HG03460 (cell line): ENCODE measurements around the gene STARD5.
"Not testable (repeated sequence)": the region's sequence is repeated elsewhere in the genome, so short reads cannot be mapped to it uniquely, and the experiment has no call there.

Experiments used
- ATAC-seq: cut with Tn5 transposase; IDR thresholded peaks from one replicate; pipeline ENCODE4 v1.9.1; 2021; ENCODE audit not compliant: unreplicated experiment

The STARD5 gene

DNA sequence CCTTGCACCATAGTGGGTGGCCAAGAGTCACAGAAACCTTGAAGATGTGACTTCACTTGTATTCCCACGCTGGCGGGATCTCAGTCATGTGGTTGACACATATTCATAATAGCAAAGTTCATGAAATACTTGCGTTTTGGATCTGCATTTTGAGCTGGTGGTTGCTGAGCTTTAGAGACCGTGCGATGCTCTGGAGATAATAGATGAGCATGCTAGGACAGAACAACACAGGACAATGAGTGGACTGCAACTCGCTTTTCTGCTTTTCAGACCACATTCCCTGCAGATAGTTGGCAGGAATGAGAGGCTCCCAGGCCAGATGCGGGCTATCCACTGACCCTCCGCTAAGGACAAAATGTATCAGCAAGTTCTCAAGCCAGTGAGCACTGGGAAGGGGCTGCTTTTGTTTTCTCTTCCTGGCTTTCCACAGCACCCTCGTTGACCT, 13.8 kb upstream of the STARD5 start:
- no peak for ATAC-seq

DNA sequence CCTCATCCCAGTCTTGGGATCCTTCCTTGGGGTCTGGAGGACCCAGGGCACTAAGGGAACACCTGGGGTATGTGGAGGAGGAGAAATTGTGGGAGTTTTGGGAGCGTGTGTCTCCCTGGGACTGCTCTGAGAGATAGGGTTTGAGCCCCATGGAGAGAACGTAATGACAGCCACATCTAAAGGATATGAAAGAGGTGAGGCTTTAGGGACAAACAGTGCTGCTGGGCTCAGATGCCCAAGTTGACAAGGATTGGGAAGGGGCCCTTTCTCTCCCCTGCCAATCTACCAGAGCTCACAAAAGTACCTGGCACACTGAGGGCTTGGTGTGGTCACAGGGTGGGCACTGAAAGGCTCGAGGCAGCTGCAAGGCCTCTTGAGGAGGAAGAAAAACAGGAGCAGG, 13.3 kb upstream of the STARD5 start:
- ATAC-seq, result no peak

DNA sequence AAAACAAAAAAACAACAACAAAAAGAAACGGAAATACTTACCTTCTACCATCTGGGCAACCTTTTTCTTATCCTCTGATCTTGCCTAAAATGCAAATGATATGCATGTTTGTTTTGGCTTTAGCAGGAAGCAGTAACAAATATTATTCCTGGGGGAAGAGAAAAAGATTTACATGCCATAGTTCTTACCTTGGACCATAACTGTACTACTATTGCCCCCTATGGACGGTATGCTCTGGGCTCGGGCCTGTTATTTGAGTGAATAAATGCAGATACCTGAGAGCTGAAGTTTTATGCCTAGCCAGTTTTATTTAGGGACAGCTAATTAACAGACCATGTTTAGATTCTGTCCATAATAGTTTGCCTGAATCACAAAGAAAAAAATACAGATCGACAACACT, 12.6 kb upstream of the STARD5 start:
- ATAC-seq, result no peak

DNA sequence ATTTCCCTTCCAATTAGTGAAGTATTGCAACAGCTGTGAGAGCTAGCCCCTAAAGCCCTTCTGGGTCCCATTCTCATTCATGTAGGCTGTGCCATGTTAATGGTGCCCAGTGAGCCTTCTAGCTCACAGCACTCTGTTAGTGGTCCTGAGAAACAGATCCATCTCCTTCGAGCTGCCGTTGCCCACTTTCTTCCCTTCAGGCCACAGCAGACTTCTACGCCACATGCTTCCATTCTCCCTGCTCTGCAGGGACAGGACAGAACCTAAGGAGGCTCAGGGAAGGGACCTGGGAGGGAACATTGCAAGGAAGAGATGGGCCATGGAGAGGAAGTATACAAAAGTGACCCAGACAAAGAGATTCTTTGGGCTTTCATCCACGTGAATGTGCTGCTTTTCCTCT, 11.7 kb upstream of the STARD5 start:
- no peak for ATAC-seq

DNA sequence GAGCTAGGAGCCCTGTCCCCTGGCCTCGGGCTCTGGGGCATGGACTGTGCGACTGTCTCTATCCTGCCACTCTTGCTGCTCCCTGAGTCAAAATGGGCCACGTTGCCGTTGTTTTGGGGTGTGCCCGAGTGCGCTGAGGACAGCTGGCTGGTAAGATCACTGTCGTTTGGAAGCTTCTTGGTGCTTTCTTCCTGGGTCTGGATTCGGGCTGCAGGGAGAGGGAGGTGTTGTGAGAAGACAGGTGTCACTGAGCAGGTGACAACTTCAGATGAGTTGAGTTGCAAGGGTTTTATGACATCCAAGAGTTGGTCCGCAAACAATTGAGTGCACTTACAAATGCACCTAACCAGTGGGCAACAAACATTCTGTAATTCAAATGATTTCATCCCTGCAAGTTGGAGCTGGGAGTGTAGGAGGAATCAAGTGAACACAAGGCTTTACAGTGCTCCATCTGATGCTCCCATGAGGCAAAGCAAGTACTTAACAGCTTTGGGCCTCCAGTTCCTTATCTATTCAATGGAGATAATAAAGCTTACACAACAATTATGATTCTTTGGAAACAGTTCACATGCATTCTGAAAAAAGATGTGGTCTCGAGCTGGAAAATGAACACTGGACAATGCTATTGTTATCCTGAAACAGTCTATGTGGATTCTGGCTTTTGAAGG, 11.0 kb upstream of the STARD5 start:
- ATAC-seq, result no peak

DNA sequence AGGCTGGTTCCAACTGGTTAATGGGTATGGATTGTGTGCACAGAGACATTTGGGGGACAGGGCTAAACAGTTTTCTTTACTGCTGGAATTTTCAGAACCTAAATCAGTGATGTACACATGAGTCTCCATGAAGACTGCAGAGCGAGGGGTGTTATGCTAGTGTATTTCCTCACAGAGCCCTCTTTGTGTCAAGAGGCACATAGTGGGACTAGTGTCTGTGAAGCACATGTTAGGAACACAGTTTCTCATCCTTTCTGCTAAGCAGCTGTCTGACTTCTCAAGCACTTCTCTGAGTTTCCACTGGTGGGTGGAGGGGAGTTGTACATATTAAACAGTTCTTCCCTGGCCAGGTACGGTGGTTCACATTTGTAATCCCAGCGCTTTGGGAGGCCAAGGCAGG, 9.4 kb upstream of the STARD5 start:
- ATAC-seq, result no peak

DNA sequence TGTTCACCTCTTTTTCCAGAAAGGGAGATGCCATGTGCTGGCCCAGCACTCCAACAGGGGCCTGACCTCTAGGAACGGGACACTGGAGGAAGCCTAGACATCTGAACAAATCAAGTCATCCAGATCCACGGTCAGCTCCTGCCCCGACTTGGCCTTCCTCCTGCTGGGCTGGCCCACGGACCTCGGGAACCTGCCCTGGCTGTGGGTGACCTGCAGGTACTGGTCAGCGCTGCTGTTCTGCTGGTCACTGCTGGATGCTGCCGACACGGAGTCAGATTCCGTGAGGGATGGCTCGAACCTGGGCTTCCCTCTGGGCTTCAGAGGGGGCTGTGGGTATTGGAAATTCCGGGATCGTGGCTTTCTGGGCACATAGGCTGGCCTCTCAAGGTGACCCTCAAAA, 8.4 kb upstream of the STARD5 start:
- no peak for ATAC-seq

DNA sequence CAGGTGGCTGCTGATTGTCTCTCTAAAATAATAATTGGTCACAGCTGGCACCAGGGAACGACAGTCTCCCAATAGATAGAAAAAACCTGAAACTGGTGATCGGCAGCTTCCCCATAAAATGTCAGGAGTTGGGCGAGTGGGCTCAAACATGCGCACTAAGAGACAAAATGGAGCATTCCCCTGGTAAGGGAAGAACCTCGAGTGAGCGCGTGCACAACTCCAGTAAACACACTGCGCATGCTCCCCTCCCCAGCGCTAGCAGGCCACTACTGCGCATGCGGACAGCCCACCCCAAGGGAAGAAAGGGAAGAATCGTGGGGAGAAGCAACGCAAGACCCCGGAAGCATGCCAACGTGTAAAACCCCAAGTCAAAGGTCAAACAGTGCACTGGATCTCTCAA, 7.7 kb upstream of the STARD5 start:
- no peak for ATAC-seq

DNA sequence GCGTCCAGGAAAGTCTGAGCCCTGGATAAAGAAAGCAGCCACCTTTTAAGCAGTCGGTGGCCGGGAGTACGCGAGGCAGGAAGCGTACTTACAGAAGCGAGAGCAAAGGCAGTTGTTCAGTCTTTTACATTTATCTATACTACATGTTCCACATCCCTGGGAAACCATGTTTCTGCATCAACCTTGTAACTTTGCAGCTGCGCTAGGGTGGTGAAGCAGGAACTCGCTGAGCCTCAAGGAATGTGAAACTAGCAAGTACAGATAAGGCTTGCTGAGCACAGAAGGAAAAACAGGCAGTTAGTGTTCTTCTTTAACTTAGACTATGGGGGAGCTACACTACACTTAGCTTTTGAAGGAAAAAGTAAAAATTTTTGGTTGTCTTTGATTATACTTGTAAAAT, 7.2 kb upstream of the STARD5 start:
- not testable (repeated sequence) for ATAC-seq

DNA sequence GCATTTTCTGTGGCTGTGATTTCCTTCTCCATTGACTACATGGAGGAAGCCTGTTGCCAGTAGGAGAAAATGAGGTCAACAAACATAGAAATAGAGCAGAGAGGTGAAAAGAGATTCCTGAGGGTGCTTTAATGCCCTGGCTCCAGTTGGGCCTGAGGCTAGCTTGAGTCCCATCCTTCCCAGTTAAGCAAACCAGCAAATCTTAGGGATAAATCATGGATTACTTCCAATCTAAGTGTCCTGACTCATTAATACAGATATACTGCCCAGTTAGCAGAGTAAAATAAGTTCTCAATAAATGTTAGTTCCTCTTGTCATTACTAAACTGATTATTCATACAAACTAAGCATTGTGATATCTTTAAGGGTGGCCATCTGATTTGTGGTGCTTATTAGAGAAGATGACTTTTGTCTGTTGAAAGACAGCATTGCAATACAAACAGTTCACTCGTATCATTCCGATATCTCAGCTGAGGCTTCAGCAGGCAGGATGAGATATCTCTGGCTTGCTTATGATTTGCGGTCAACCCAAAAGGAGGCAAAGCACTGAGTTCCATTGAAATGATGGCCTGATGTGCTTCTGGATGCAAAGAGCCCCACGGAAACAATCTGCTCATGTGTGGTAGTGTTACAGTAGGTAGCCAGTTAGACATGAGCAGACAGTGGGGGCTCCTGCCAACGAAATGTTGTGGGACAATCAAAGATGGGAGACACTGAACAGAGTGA, 6.6 kb upstream of the STARD5 start:
- ATAC-seq, result no peak

DNA sequence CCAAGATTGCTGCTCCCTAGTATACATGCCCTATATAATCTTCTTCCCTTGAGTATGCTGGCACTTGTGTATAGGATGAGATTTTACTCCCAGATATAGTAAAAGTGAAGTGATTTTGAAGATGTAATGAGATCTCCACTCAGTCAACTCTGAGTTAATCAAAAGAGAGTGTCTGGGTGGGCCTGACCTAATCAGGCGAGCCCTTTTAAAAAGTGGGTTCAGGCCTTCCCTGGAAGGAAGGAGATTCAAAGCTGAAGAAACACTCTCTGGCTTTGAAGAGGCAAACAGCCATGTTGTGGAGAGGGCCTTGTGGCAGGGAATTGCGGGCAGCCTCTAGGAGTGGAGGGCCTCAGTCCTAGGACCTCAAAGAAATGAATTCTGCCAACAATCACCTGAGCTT, 5.5 kb upstream of the STARD5 start:
- no peak for ATAC-seq

DNA sequence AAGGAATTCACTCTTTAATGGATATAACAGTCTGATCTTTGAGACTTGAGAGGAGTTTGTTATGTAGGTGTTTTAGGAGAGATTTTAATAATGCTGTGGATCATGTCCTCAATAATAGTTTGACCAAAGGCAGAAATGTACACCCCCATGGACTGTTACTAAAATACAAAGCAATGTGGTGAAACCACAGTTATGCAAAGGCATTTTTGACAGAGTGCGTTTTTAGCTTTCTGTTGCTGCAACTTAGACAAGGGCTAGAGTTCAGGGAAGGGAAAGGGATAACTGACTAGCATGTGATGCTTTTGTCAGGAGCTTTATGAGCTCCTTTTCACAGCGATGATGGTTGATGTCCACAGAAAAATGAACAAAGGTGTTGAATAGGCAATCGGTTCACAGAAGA, 3.6 kb upstream of the STARD5 start:
- no peak for ATAC-seq

DNA sequence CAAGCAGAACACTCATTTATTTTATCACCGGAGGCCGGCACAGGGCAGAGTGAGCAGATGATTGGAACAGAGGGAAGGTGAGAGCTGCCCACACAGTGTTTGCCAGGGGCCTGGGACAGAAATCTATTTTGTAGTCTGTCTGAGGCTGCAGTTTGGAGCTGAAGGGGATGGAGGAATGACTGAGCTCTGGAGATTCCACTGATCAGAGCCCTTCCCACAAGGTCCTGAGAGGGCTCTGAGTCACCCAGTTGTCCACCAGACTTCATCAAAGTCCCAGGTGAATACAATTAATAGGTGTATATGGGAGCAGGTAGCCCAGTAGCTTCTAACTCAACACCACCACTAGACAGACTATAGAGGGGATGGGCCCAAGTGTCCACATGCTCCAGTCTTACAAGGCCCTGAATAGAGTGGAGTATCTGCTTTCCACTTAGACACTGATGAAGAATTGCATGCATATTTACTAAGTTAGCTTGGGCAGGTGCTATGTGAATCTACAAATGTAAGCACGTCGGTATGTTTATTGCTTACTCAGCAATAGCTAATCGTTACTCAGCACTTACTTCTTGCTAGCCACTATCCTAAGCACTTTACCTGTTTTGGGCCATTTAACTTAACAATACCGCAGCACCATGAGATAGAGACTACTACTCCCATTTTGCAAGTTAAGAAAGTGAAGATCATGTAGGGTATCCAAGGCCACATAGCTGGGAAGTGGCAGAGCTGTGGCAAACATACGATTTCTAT, 2.7 kb upstream of the STARD5 start:
- ATAC-seq, result no peak

DNA sequence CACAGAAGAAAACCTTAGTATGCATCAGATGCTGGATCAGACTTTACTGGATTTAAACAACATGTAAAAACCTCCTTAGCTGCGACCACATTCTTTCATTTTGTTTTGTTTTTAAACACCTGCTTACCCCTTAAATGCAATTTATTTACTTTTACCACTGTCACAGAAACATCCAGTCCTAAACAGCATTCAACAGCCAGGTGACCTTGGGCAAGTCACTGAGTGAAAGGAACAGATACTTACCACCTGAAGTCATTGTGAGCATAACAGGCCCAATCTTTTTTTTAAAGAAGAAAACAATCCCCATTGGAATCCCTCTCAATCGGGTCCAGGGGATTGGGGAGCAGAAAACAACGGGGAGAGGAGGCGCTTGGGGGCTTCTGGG, 390 bp downstream of the STARD5 start:
- peak; percentile 9 for ATAC-seq

DNA sequence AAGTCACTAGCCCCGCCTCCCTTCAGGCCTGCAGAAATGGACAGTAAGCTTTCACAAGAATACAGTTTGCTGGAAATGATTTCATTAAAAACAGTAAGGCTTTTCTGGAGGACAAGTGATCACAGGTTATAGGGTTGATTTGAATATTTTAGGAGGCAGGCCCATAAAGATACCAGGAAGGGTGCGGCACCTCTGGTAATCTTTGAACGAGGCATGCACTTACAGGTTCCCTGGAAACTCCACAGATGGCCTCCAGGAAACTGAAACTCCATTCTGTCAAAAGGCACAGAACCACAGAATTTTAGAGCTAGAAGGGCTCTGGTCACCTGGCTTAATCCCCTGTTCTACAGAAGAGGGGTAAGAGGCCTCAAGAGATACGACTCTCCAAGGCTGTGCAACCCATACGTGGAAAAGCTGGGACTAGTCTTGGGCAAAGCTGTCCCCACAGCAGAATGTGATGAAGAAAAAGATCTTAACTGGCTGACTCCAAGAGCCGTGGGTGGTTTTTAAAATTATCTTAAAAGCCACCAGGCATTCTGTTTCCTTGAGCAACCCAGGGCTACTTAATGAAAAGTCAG, 1.2 kb downstream of the STARD5 start:
- ATAC-seq, result no peak

DNA sequence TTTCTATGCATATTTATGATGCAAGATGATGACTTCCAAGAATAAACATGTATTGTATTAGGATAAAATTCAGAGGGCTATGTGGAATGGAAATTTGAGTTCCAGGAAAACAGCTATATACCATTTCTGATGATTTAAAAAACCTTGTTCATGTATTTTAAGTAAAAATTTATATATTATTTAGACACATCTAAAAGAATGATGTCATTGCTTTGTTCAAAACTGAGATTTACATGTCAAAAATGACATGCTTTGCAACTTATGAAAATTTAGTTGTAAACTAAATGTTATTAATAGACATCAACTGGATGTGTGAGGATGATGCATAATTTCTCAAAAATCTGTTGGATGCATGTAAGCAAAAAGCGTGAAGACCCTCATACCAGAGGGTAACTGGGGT, 2.3 kb downstream of the STARD5 start:
- ATAC-seq, result no peak

DNA sequence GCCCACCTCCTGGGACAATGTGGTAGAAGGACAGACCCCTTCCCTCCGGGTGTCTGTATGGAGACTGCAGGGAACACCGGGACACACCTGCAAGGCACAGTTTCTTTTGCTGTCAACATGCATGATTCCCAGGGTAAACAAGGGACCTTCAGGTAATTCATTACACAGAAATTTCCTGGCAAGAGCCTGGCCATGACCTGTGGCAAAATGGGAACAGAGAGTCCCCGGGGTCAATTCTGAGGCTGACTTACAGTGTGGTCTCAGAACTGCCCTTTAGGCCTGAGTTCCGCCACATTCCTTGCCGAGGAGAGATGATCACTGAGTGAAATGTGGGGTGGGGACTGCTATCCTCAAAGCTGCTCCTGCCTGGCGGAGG, 6.3 kb downstream of the STARD5 start:
- ATAC-seq, result no peak

DNA sequence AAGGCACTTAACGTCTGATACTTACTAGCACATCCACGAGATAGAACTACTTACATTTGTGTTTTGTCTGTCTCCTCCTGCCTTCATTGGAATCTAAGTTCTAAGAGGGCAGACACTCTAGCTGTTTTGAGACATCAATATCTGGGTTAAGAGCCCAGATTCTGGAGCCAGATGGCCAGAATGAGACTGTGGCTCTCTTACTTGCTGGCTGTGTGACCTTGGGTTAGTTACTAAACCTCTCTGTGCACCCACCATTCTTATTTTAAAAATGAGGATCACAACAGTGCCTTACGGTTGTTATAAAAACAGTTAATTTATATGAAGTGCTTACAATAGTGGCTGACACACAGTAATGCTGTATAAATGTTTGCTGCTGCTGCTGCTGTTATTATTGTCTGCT, 7.7 kb downstream of the STARD5 start:
- ATAC-seq, result no peak

DNA sequence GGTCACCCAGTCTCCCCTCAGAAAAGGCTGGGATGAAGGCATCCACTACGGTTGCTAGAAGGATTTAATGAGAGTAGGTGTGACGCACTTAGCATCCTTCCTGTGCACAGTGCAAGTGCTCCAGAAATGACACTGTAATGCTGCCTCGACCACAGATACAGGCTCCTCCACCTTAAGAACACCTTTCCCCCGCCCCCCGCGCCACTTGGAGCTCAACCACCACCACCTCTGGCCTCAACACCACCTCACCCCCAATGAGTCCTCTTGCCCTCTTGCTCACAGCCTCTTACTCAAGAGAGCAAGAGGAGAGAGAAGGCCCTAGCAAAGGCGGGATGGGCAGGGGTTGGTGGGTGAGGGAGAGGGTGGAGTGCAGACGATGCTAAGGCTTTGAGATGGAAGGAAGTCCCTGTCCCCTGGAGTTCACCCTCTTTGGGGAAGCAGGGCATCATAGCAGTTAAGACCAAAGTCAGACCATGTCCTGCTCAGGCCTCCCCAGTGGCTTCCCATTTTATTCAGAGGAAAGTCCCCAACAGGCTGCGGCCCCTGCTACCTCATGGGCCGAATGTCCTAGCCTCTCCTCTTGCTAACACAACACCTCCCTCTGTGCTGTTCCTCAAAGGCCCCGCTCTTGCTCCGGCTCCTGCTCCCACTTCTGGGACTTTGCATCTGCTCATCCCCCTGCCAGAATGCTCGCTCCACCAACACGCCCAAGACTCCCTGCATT, 8.3 kb downstream of the STARD5 start:
- no peak for ATAC-seq

DNA sequence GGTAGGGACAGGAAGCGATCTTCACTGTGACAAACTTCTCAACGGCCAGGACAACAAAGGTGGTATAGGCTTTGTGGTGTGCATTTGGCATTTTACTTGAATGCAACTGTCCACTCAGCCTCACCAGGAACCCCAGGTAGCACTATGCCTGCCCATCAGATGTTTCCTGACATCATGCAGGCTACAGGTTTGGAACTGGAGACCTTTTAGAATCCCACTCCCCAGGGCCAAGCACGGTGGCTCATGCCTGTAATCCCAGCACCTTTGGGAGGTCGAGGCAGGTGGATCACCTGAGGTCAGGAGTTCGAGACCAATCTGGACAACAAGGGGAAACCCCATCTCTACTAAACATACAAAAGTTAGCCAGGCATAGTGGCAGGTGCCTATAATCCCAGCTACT, 9.6 kb downstream of the STARD5 start:
- ATAC-seq, result no peak

DNA sequence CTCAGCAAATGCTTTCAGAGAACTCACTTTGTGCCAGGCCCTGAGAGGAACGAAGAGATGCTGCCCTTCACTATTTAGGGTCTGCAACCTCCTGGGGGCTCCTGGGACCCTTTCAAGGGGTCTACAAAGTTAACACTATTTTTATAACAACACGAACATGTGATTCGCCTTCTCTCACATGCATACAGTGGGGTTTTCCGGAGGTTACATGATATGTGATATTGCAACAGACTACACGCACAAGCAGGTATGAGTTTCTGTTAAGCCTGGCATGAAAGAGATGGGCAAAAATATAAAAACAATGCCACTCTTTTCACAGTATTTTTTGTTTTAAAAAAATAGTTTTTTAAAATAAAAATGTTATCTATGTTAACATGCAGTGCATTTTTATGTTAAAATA, 10.3 kb downstream of the STARD5 start:
- ATAC-seq, result no peak
